IMR-90 (cell line): ENCODE results near the gene IL16. TPM values are rescaled to one million over a fixed set of nuclear protein-coding genes. Genes with fewer than 3 reads are reported as not detected.
A peak's percentile ranks its signal among the peaks of the same experiment; 100 is the strongest.

ENCODE experiments used
- ATAC-seq: fragments of 200-7000 bp; cut with Tn5 transposase; 2 replicates; pipeline ENCODE4 v1.9.1; 2020; ENCODE audit warnings: low read depth, mild to moderate bottlenecking, moderate library complexity
- BruUV-seq: library from RNA; stranded (reverse); fragments of 400-500 nt; replicated peaks from 2 replicates; lab custom pipeline; 2021; lab: Mats Ljungman, UMichigan
- CTCF ChIA-PET: fragments of 300-600 bp; formaldehyde crosslinking; extraction: SDS; loops from one replicate; lab custom pipeline; 2021; ENCODE audit warnings: antibody characterized with exemption; lab: Yijun Ruan, JAX
- POLR2A ChIA-PET: fragments of 300-600 bp; sonication (Branson Sonifier 250); formaldehyde crosslinking; loops from one replicate; lab custom pipeline; 2022; ENCODE audit warnings: antibody characterized with exemption; ENCODE audit not compliant: unreplicated experiment; lab: Charles Lee
- DNase-seq: peaks from one replicate; pipeline ENCODE4 v3.0.0; 2013
- H2AFZ ChIP-seq: replicated peaks from 2 replicates; pipeline ENCODE3; 2013; ENCODE audit warnings: low read length, mild to moderate bottlenecking; ENCODE audit not compliant: poor library complexity
- H2AK5ac ChIP-seq: 2 replicates; pipeline ENCODE4 v1.6.1; 2013; ENCODE audit warnings: low read depth, low read length, inconsistent platforms
- H2AK9ac ChIP-seq: replicated peaks from 2 replicates; pipeline ENCODE3; 2013; ENCODE audit warnings: mild to moderate bottlenecking, low read depth, low read length, moderate library complexity; ENCODE audit not compliant: poor library complexity
- H2BK120ac ChIP-seq: 2 replicates; pipeline ENCODE4 v1.6.1; 2013; ENCODE audit warnings: low read depth, low read length, inconsistent platforms
- H2BK15ac ChIP-seq: 3 replicates; pipeline ENCODE4 v1.6.1; 2013; ENCODE audit warnings: low read depth, low read length, inconsistent platforms
- H2BK20ac ChIP-seq: 2 replicates; pipeline ENCODE4 v1.6.1; 2013; ENCODE audit warnings: low read depth, mild to moderate bottlenecking, inconsistent platforms, low read length, moderate library complexity
- H2BK5ac ChIP-seq: 2 replicates; pipeline ENCODE4 v1.6.1; 2013; ENCODE audit warnings: mild to moderate bottlenecking, low read depth, low read length, inconsistent platforms; ENCODE audit not compliant: poor library complexity, severe bottlenecking
- H3K14ac ChIP-seq: replicated peaks from 2 replicates; pipeline ENCODE4 v1.6.1; 2013; ENCODE audit warnings: low read depth, low read length, inconsistent platforms
- H3K18ac ChIP-seq: 2 replicates; pipeline ENCODE4 v1.6.1; 2013; ENCODE audit warnings: low read depth, low read length, control low read depth
- H3K23ac ChIP-seq: 2 replicates; pipeline ENCODE4 v1.6.1; 2013; ENCODE audit warnings: low read depth, low read length, inconsistent platforms
- H3K27ac ChIP-seq: 2 replicates; pipeline ENCODE4 v1.5.1; 2013; ENCODE audit warnings: mild to moderate bottlenecking, control low read depth, low read length; ENCODE audit not compliant: insufficient read depth
- H3K27me3 ChIP-seq: 2 replicates; pipeline ENCODE4 v1.6.1; 2013; ENCODE audit warnings: low read length; ENCODE audit not compliant: control insufficient read depth, insufficient read depth
- H3K36me3 ChIP-seq: 2 replicates; pipeline ENCODE4 v1.6.1; 2013; ENCODE audit warnings: low read length, mixed read lengths; ENCODE audit not compliant: control insufficient read depth, insufficient read depth
- H3K4ac ChIP-seq: 2 replicates; pipeline ENCODE4 v1.6.1; 2013; ENCODE audit warnings: low read depth, low read length, inconsistent platforms
- H3K4me1 ChIP-seq: 2 replicates; pipeline ENCODE4 v1.6.1; 2013; ENCODE audit warnings: low read length, mixed read lengths; ENCODE audit not compliant: control insufficient read depth, insufficient read depth
- H3K4me2 ChIP-seq: 2 replicates; pipeline ENCODE4 v1.6.1; 2013; ENCODE audit warnings: low read depth, mild to moderate bottlenecking, control low read depth, low read length, moderate library complexity
- H3K4me3 ChIP-seq: 2 replicates; pipeline ENCODE4 v1.5.1; 2013; ENCODE audit warnings: low read depth, mild to moderate bottlenecking, control low read depth, low read length, moderate library complexity; ENCODE audit not compliant: insufficient read depth
- H3K56ac ChIP-seq: 2 replicates; pipeline ENCODE4 v1.6.1; 2013; ENCODE audit warnings: low read length, inconsistent platforms; ENCODE audit not compliant: insufficient read depth; ENCODE audit errors: extremely low read depth
- H3K79me1 ChIP-seq, 2 experiments: 2 replicates each; pipeline ENCODE4 v1.6.1; 2013; ENCODE audit warnings: low read length in 2 of 2, inconsistent platforms in 1 of 2, low read depth in 1 of 2
- H3K9ac ChIP-seq: 2 replicates; pipeline ENCODE4 v1.6.1; 2013; ENCODE audit warnings: low read depth, low read length, control low read depth
- H3K9me1 ChIP-seq: 2 replicates; pipeline ENCODE4 v1.6.1; 2013; ENCODE audit warnings: low read length, inconsistent platforms; ENCODE audit not compliant: insufficient read depth
- H3K9me3 ChIP-seq: 2 replicates; pipeline ENCODE4 v1.6.1; 2013; ENCODE audit warnings: low read length; ENCODE audit not compliant: control insufficient read depth, insufficient read depth
- H4K20me1 ChIP-seq: 2 replicates; pipeline ENCODE4 v1.6.1; 2013; ENCODE audit warnings: low read length, inconsistent platforms; ENCODE audit not compliant: insufficient read depth
- H4K5ac ChIP-seq: 2 replicates; pipeline ENCODE4 v1.6.1; 2013; ENCODE audit warnings: mild to moderate bottlenecking, low read depth, low read length, control low read depth
- H4K8ac ChIP-seq, 2 experiments: 2 replicates each; pipeline ENCODE4 v1.6.1; 2013; ENCODE audit warnings: low read depth in 2 of 2, low read length in 2 of 2, control low read depth in 1 of 2, inconsistent platforms in 1 of 2
- H4K91ac ChIP-seq: 2 replicates; pipeline ENCODE4 v1.6.1; 2013; ENCODE audit warnings: low read depth, low read length, inconsistent platforms; ENCODE audit not compliant: insufficient read depth
- ELK1 ChIP-seq: fragments of 150-350 bp; IDR thresholded peaks from 2 replicates; pipeline ENCODE4 v1.6.1; 2016; ENCODE audit warnings: low read depth, mild to moderate bottlenecking, low read length, moderate library complexity, borderline replicate concordance
- MAZ ChIP-seq: IDR thresholded peaks from 2 replicates; pipeline ENCODE4 v1.6.1; 2012; ENCODE audit warnings: low read depth, mild to moderate bottlenecking, low read length, improper control_type of control experiment, moderate library complexity, borderline replicate concordance
- WGBS, 2 experiments: methylation state at CpG; one replicate each; pipeline versions ENCODE4 v1.1.5 to v1.1.7; 2013; ENCODE audit warnings: missing lambda C conversion rate in 2 of 2; ENCODE audit not compliant: insufficient read length in 1 of 2; ENCODE audit errors: extremely low coverage in 2 of 2; 5-methylcytosine and 5-hydroxymethylcytosine counted together
- dilution Hi-C: fragments of 300-500 bp; cut with HindIII; formaldehyde crosslinking; loops from one replicate; pipeline ENCODE4 v1.14.3; 2018; ENCODE audit warnings: low sequenced_read_pairs; ENCODE audit not compliant: unreplicated experiment
- in situ Hi-C: fragments of 300-500 bp; cut with MboI; formaldehyde crosslinking; loops from 3 replicates; pipeline ENCODE4 v1.14.3; 2019; ENCODE audit warnings: low sequenced_read_pairs, inconsistent platforms, mixed read lengths
- intact Hi-C: fragments of 100-400 bp; cut with micrococcal nuclease; formaldehyde crosslinking; loops from 2 replicates; pipeline ENCODE4 v1.10.0; 2022
- polyA plus RNA-seq, 3 experiments: library from polyadenylated mRNA; depleted of rRNA; stranded (reverse); fragments of >200 nt; gene quantifications; 2 replicates each; pipeline ENCODE4 v1.2.3, GENCODE V29; 2012; ENCODE audit warnings: low replicate concordance in 1 of 3
- total RNA-seq: library from RNA; depleted of rRNA; stranded (reverse); fragments of >200 nt; gene quantifications from 2 replicates; pipeline ENCODE4 v1.2.3, GENCODE V29; 2012

Gene IL16
- total and polyA plus RNA-seq, 2 of the 4 experiments (the other 2 are of a cell fraction): 0.18 to 0.27 TPM

DNA sequence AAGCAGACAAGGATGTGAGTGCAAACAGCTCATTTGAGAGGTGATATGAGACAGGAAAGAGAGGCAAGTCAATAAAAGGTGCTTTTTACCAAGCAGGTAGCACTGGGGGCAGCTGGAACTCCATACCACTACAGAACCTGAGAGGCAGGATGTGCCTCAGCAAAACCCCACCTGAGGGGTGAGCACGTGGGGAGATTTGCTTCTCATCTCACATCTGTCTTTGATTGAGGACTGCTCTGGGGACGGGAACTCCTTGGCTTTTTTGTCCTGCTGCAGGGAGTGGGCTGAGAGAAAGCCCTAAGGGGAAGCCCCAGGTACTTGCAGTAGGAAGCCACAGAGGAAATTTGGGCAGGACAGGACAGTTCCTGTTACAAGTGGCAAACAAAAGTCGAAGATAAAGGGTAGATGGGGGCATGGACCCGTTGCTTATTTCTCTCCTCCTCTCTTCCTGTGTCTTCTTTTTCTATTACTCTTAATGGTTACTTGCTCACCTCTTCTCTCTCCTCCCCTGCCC, 35.5 kb upstream of the IL16 start:
- Histone ChIP-seq H3K4me3 (no peak overlapping the region), H4K8ac (peak overlapping the region; percentile 22 to 59; a peak in 3 of 4 replicates), H3K36me3 (no peaks in the 10 kb centered on the region), H4K20me1 (no peaks in the 10 kb centered on the region), H3K23ac (peak overlapping the region; percentile 70), H3K9ac (no peak overlapping the region), H3K4me1 (peaks cover 32% of the 10 kb centered on the region), H3K4ac (peak overlapping the region; percentile 98), H3K9me3 (no peaks in the 10 kb centered on the region), H2BK15ac (peak overlapping the region; percentile 81; the same call in 2 of the 3 replicates), H3K27ac (peak overlapping the region; percentile 68; the same call in 1 of the 2 replicates), H2AFZ (peak overlapping the region; percentile 71), H4K91ac (peak overlapping the region; percentile 89), H3K79me1 (no peaks in the 10 kb centered on the region), H3K14ac (peak overlapping the region; percentile 88), H3K9me1 (peaks cover 35% of the 10 kb centered on the region), H3K18ac (peak overlapping the region; percentile 71), H2BK20ac (peak overlapping the region; percentile 99), H2BK5ac (peak overlapping the region; percentile 54), H2BK120ac (peak overlapping the region; percentile 97), H2AK9ac (peak overlapping the region; percentile 83), H3K56ac (no peak overlapping the region; the same call in 1 of the 2 replicates), H3K4me2 (no peak overlapping the region), H3K27me3 (no peaks in the 10 kb centered on the region), H4K5ac (peak overlapping the region; percentile 80), H2AK5ac (peak overlapping the region; percentile 98)
- dilution Hi-C loops: no loop called here
- WGBS, 2 experiments: 100% methylated on average over 1 of the region's 4 CpGs; no CpG with 5 or more reads in 1 of the 2 experiments
- no TSS peak for BruUV-seq
- intact Hi-C loops: no loop called here
- ATAC-seq (no peak), DNase-seq (no peak)
- CTCF ChIA-PET: interaction anchor here (3.6 kb wide), 1 partner anchor 105 kb away, joined by 23 read pairs; no protein-coding TSS in a partner anchor
- POLR2A ChIA-PET: interaction anchor here (1.1 kb wide), 1 partner anchor 29 kb away, joined by 4 read pairs; no protein-coding TSS in a partner anchor
- in situ Hi-C loops: no loop called here
- TF ChIP-seq MAZ (no peak), ELK1 (no peak)
